Fibroblast of lung (primary cell): ENCODE results near the gene S1PR2. TPM values are rescaled to one million over a fixed set of nuclear protein-coding genes. Genes with fewer than 3 reads are reported as not detected.

Experiments
- DNase-seq, 2 donors: peaks; one replicate each; pipeline versions ENCODE4 v3.0.0 to v3.0.0-alpha.2; 2010; ENCODE audit warnings: low read depth in 2 of 2
- H2AFZ ChIP-seq: 2 replicates; pipeline ENCODE4 v1.5.1; 2012; ENCODE audit warnings: low read length, control low read depth, inconsistent platforms
- H3K27ac ChIP-seq: 2 replicates; pipeline ENCODE4 v1.5.1; 2011; ENCODE audit warnings: low read length, control low read depth; ENCODE audit not compliant: insufficient read depth
- H3K27me3 ChIP-seq: 2 replicates; pipeline ENCODE4 v1.5.1; 2011; ENCODE audit warnings: mild to moderate bottlenecking, low read length; ENCODE audit not compliant: control insufficient read depth, insufficient read depth
- H3K36me3 ChIP-seq: 2 replicates; pipeline ENCODE4 v1.5.1; 2011; ENCODE audit warnings: low read length; ENCODE audit not compliant: control insufficient read depth, insufficient read depth
- H3K4me1 ChIP-seq: 2 replicates; pipeline ENCODE4 v1.5.1; 2011; ENCODE audit warnings: low read length; ENCODE audit not compliant: control insufficient read depth, insufficient read depth; ENCODE audit errors: extremely low read depth
- H3K4me2 ChIP-seq: 2 replicates; pipeline ENCODE4 v1.5.1; 2011; ENCODE audit warnings: low read length, control low read depth; ENCODE audit not compliant: insufficient read depth; ENCODE audit errors: extremely low read depth
- H3K4me3 ChIP-seq, 4 experiments: fragments of 200-600 bp in 1 of 4; sonication (generic) in 1 of 4; replicated peaks in 1 of 4; 2 replicates each; pipeline ENCODE4 v1.5.1; 2011 to 2016; ENCODE audit warnings: low read length in 4 of 4, low read depth in 3 of 4, mild to moderate bottlenecking in 3 of 4, control low read depth in 2 of 4, inconsistent platforms in 1 of 4, mixed read lengths in 1 of 4; ENCODE audit not compliant: insufficient read depth in 1 of 4; ENCODE audit errors: control extremely low read depth in 1 of 4
- H3K79me2 ChIP-seq: 2 replicates; pipeline ENCODE4 v1.5.1; 2012; ENCODE audit warnings: mild to moderate bottlenecking, low read length, inconsistent platforms; ENCODE audit not compliant: control insufficient read depth, insufficient read depth
- H3K9ac ChIP-seq: 2 replicates; pipeline ENCODE4 v1.5.1; 2011; ENCODE audit warnings: mild to moderate bottlenecking, low read length, control low read depth; ENCODE audit not compliant: insufficient read depth
- H3K9me3 ChIP-seq: 2 replicates; pipeline ENCODE4 v1.5.1; 2012; ENCODE audit warnings: low read depth, low read length; ENCODE audit not compliant: control insufficient read depth, insufficient read depth
- H4K20me1 ChIP-seq: 2 replicates; pipeline ENCODE4 v1.5.1; 2011; ENCODE audit warnings: low read length; ENCODE audit not compliant: control insufficient read depth, insufficient read depth; ENCODE audit errors: extremely low read depth
- EZH2 ChIP-seq: IDR thresholded peaks from 2 replicates; pipeline ENCODE4 v1.5.1; 2012; ENCODE audit warnings: low read length, control low read depth, mild to moderate bottlenecking; ENCODE audit errors: missing control alignments
- polyA plus RNA-seq, 2 donors: library from polyadenylated mRNA; depleted of rRNA in 1 of 2; stranded (reverse) in 1 of 2; unstranded in 1 of 2; fragments of >200 nt; gene quantifications; 2 replicates each; pipeline ENCODE4 v1.2.1, GENCODE V29; 2011 to 2012; ENCODE audit warnings: missing spikeins in 1 of 2
- total RNA-seq: library from RNA; depleted of rRNA; stranded (reverse); fragments of >200 nt; gene quantifications from 2 replicates; pipeline ENCODE4 v1.2.1, GENCODE V29; 2014
- TF ChIP-seq, protein P1 (sequence below), 2 donors: IDR thresholded peaks in 1 of 2; conservative IDR thresholded peaks in 1 of 2; 1 replicate in 1 of 2; 2 replicates in 1 of 2; pipeline ENCODE4 v1.5.1; 2011 to 2012; ENCODE audit warnings: low read length in 2 of 2, control low read depth in 1 of 2, inconsistent platforms in 1 of 2, low read depth in 1 of 2, mild to moderate bottlenecking in 1 of 2

The S1PR2 gene
- total and polyA plus RNA-seq, 2 donors (not counting 1 experiment from before 2014, with no cell fraction given), result 25.9 to 30.4 TPM

DNA sequence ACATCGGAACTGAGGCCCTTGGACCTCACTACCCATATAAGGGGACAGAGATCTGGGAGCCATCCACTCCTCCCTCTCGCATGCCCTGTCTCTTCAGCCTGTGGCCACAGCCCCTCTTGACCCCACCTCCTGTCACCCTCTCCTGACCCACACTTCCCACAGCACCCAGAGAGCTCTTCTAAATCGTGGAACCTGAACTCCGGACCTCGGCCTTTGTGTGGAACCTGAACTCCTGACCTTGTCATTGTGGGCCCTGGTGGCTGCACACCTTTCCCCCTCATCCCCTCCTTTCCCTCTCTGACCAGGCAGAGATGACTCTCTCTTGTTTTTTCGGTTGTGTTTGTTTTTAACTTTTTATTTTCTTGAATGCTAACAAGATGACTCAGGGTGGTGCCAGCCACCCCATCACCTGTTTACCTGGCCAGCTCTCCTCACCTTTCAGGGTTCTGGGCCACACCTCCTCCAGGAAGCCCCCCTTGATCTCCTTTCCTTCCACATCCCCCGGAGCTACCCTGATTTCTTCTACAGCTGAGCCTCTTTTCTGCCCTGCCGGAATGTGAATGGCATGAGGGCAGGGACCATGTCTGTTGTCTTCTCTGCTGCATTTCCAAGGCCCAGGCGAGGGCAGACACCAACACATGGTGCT, 26.0 kb upstream of the S1PR2 start:
- no peak overlapping the region for H3K4me3 ChIP-seq
- DNase-seq, result no peak
- H2AFZ ChIP-seq, result no peak overlapping the region
- TF ChIP-seq EZH2, result no peak
- TF ChIP-seq, protein P1, sequence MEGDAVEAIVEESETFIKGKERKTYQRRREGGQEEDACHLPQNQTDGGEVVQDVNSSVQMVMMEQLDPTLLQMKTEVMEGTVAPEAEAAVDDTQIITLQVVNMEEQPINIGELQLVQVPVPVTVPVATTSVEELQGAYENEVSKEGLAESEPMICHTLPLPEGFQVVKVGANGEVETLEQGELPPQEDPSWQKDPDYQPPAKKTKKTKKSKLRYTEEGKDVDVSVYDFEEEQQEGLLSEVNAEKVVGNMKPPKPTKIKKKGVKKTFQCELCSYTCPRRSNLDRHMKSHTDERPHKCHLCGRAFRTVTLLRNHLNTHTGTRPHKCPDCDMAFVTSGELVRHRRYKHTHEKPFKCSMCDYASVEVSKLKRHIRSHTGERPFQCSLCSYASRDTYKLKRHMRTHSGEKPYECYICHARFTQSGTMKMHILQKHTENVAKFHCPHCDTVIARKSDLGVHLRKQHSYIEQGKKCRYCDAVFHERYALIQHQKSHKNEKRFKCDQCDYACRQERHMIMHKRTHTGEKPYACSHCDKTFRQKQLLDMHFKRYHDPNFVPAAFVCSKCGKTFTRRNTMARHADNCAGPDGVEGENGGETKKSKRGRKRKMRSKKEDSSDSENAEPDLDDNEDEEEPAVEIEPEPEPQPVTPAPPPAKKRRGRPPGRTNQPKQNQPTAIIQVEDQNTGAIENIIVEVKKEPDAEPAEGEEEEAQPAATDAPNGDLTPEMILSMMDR (conservative IDR thresholded peaks at IDR 0.05 in 1 of 2, IDR thresholded peaks at IDR 0.05 in 1 of 2; ENCODE audit: low read depth in 1 of 2, low read length in 2 of 2), result no peak
- no peaks in the 10 kb centered on the region for H4K20me1 ChIP-seq
- H3K36me3 ChIP-seq, result peaks cover 22% of the 10 kb centered on the region
- no peak overlapping the region for H3K4me2 ChIP-seq
- no peaks in the 10 kb centered on the region for H3K27me3 ChIP-seq
- H3K9me3 ChIP-seq, result no peaks in the 10 kb centered on the region
- H3K79me2 ChIP-seq, result peaks cover 9% of the 10 kb centered on the region
- peaks cover 3% of the 10 kb centered on the region for H3K4me1 ChIP-seq
- H3K9ac ChIP-seq, result no peak overlapping the region
- no peak overlapping the region for H3K27ac ChIP-seq

DNA sequence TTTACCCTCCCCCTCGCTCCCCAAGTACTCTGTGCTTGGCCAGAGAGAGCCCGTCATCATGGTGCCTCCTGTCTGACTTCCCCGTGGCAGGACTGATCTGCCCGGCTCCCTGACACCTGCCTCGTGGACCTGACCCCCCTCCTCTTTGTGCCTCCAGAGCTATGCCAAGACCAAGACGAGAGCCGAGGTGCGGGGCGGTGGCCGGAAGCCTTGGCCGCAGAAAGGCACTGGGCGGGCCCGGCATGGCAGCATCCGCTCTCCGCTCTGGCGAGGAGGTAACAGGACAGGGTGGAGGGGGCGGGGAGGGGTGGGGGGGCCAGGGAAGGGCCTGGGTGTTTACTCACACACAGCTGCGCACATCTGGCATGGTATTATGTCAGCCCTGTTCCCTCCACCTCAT, 25.4 kb upstream of the S1PR2 start:
- H3K9me3 ChIP-seq, result no peaks in the 10 kb centered on the region
- H3K27ac ChIP-seq, result no peak overlapping the region
- TF ChIP-seq, protein P1 (conservative IDR thresholded peaks at IDR 0.05 in 1 of 2, IDR thresholded peaks at IDR 0.05 in 1 of 2; ENCODE audit: low read depth in 1 of 2, low read length in 2 of 2), result no peak
- no peak for TF ChIP-seq EZH2
- H3K4me1 ChIP-seq, result peaks cover 3% of the 10 kb centered on the region
- H4K20me1 ChIP-seq, result no peaks in the 10 kb centered on the region
- no peak overlapping the region for H3K9ac ChIP-seq
- no peak overlapping the region for H2AFZ ChIP-seq
- H3K4me3 ChIP-seq, result no peak overlapping the region
- no peak overlapping the region for H3K4me2 ChIP-seq
- H3K36me3 ChIP-seq, result peaks cover 22% of the 10 kb centered on the region
- peaks cover 9% of the 10 kb centered on the region for H3K79me2 ChIP-seq
- no peaks in the 10 kb centered on the region for H3K27me3 ChIP-seq
- DNase-seq, result no peak

DNA sequence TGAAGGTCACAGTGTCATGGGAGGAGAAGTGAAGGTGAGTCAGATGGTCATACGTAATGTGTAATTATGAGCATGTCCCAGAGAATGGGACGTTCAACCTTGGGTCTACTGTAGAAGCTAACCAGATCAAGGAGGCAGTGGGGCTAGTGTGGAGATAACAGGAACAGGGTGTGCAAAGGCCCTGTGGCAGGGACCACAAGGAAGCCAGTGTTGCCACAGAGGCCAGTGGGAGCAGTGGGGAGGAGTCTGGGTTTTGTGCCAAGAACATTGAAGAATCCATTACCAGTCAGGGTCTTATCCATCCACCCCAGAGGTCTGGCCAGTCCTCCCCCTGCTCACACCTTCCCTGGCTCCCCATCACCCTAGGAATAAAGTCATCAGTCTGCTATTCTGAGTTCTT, 24.2 kb upstream of the S1PR2 start:
- Histone ChIP-seq H2AFZ (no peak overlapping the region), H3K79me2 (peaks cover 9% of the 10 kb centered on the region), H3K4me1 (peaks cover 3% of the 10 kb centered on the region), H3K27ac (no peak overlapping the region), H3K4me2 (no peak overlapping the region), H3K27me3 (no peaks in the 10 kb centered on the region), H3K9me3 (no peaks in the 10 kb centered on the region), H3K36me3 (peaks cover 22% of the 10 kb centered on the region), H4K20me1 (no peaks in the 10 kb centered on the region), H3K4me3 (no peak overlapping the region), H3K9ac (no peak overlapping the region)
- TF ChIP-seq, protein P1 (conservative IDR thresholded peaks at IDR 0.05 in 1 of 2, IDR thresholded peaks at IDR 0.05 in 1 of 2; ENCODE audit: low read depth in 1 of 2, low read length in 2 of 2), result no peak
- no peak for TF ChIP-seq EZH2
- DNase-seq, result no peak
